Fibroblast of skin of back (primary cell): ENCODE data around the gene LRRC45.
A peak's percentile ranks its signal among the peaks of the same experiment; 100 is the strongest.

Source experiments
- DNase-seq: peaks from one replicate; pipeline ENCODE4 v3.0.0-alpha.2; 2013

The LRRC45 gene

DNA sequence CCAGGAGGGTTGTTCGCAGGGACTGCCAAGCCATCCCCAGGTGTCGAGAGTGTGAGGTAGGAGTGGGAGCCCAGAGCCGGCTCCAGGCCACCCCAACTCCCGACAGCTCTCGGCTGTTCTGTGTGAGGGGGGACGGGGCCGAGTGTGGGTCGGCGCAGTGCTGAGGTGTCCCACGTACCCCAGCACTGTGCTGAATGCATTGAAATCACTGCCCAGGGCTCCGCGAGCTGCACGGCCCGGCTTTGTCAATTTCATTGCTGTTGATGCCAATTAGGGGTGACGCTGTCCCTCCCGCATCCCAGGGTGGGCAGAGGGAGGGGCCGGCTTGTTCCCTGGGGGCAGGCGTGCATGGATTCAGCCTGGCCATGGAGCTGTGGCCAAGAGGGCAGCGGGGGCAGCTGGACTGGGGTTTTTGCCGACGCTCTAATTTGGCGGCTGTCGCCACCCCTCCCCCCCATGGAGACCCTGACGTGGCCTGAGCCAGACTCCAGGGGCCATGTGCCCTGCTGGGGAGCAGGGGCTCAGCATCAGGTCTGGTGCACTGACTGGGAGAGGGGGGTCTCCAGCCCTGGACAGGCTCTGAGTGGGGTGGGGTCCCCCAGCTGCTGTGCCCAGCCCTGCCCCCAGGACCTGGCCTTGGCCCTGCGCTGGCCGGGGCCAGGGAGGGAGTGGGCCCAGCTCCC is 14.7 kb upstream of the LRRC45 start:
- no peak for DNase-seq

DNA sequence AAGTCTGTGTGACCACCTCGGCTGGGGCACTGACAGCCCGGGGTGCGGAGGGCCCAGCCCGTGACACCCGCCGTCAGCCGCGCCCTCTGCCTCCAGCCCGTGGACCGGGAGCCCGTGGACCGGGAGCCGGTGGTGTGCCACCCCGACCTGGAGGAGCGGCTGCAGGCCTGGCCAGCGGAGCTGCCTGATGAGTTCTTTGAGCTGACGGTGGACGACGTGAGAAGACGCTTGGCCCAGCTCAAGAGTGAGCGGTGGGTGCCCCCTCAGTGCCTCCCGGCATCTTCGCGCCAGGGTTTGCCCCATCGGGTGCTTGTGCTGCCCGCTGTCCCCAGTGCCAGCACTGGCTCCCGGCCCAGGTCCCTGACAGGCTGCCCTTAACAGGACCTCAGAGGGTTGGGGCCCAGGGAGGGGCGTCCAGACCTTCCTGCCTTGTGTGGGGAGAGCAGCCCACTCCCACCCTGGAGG is 14.1 kb upstream of the LRRC45 start:
- no peak for DNase-seq

GRCh38 chr17:82009413-82009812 is 13.7 kb upstream of the LRRC45 start:
- DNase-seq = no peak

DNA sequence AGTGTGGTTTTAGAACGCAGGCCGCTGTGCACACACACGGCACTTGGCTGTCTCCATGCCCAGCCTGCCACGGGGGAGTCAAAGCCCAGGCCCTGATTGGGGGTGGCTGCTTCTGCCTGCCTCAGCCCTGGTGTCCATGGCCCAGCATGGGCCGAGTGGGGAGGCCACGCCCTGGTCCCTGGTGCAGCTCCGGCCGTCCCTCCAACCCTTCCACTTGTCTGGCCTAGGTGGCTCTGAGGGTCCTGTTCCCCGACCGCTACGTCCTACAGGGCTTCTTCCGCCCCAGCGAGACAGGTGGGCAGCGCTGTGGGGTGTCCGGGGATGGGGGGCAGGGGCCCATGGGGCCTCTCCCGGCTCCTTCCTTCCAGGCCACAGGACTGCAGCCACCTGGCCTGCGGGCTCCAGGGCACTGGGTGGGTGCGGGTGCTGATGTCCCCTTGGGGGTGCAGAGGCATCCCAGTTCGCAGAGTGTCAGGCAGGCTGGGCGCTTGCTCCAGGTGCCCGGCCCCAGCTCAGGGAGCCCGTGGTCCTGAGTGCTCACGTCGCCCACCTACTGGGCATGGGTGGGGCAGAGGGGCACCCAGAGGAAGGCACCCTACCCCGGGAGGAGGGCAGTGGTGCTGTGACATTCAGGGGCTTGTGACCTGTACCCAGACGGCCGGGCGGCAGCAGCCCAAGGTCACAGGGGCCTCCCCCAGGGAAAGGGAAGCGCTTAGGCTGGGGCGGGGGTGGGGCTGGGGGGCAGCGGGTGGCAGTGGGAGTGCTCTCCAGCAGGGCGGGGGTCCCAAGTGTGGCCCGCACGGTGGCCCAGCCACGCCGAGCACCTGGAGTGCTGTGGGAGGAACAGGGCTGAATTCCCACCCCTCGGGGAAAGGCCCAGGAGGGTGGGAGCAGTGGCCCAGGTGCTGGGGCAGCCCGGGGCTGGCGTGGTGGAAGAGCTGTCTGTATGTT is 12.3 kb upstream of the LRRC45 start:
- DNase-seq = no peak

DNA sequence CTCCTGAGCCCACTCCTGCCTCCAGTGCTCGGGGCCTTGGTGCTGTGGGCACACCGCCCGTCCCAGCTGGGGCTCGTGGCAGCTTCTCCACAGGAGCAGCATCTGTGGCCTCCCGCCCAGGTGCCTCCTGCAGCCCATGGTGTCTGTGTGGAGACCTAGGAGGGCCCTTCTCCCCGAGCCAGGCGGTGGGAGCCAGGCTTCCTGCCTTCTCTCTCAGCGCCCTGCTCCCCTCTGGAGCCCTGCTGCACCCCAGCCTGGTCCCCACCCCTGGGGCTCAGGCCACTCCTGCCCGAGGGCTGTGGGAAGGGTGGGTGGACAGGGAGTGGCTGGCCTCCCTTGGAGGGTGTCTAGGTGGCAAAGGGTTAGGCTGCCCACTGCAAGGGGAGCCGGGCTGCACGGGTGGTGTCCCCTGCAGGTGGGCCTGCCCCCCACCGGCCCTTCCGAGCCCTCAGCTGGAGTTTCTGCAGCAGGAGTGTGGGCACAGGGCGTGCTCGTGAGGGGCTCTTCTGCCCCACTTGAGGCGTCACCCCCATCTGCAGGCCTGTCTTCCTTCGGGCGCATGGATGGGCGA is 11.4 kb upstream of the LRRC45 start:
- DNase-seq = no peak

DNA sequence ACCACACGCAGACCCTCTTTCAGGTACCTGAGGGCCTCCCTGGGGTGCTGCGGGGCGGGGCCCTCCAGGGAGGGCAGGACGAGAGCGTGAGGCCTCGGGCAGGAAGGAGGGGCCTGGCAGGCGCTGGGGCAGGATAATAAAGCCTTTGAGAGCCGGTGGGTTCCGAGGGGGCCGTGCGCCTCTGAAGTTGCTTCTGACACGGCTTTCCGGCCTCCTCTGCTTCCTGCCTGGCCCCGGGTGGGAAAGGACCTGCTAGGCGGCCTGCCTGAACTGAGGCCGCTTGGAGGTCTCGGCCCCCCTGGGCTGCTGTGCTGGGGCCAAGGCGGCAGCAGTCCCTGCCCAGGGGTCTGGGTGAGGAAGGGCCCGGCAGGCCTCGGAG is 10.9 kb upstream of the LRRC45 start:
- no peak for DNase-seq

- no peak for DNase-seq
These were observed 10.3 kb upstream of the LRRC45 start for GRCh38 chr17:82012640-82013295.

GRCh38 chr17:82013341-82013740 is 9.8 kb upstream of the LRRC45 start:
- no peak for DNase-seq

GRCh38 chr17:82013772-82014321 is 9.3 kb upstream of the LRRC45 start:
- DNase-seq = no peak

GRCh38 chr17:82014432-82014831 is 8.7 kb upstream of the LRRC45 start:
- DNase-seq = no peak

DNA sequence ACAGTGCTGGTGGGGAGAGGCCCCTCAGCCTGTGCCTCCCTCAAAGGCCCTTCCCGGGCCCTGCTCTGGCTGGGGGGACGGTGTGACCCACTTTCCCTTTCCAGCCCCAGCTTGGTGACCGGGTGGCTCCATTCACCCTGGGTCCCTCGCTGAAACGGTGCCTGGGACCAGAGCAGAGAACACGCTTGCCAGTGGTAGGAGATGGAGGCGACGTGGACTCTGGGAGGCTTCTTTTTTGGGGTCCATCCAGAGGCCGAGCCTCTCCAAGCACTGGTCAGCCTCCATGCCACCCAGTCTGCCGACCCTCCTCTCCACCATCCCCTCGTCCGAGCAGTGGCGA is 8.2 kb upstream of the LRRC45 start:
- DNase-seq = no peak

- no peak for DNase-seq
These were observed 7.7 kb upstream of the LRRC45 start for GRCh38 chr17:82015311-82015971.

DNA sequence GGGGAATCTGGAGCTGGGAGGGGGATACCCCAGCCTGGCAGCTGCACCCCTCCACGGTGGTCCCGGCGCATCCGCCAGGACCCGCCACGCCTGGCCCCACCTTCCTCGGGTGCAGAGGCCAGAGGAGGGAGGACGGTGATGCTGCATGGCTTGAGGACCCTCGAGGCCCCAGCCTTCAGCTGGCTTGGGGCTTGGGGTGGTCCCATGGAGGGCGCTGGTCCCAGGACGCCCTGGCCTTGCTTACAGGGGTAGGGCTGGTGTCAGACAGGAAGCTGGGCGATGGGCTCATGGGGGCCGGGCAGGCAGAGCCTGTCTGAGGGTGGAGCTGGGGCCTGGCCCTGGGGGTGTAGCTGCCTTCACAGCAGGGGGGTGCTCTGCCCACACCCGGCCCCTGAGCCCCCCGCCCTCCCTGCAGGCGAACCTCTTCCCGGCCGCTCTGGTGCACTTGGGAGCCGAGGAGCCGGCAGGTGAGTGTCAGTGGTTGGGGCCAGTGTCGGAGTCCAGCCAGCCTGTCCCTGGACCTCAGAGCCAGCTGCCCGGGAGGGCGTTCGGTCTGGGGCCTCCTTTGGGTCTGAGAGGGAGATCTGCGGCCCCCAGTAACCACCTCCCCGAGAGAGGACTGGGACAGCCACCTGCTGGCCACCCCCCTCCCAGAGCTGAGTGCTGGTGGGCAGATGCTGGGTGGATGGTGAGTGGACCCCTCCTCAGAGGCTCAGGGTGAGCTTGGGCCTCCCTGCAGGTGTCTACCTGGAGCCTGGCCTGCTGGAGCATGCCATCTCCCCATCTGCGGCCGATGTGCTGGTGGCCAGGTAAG is 6.8 kb upstream of the LRRC45 start:
- DNase-seq = no peak

- no peak for DNase-seq
These were observed 6.1 kb upstream of the LRRC45 start for GRCh38 chr17:82016875-82017459.

- DNase-seq = no peak
These were observed 5.4 kb upstream of the LRRC45 start for GRCh38 chr17:82017612-82018151.

GRCh38 chr17:82018152-82018988 is 4.7 kb upstream of the LRRC45 start:
- no peak for DNase-seq

DNA sequence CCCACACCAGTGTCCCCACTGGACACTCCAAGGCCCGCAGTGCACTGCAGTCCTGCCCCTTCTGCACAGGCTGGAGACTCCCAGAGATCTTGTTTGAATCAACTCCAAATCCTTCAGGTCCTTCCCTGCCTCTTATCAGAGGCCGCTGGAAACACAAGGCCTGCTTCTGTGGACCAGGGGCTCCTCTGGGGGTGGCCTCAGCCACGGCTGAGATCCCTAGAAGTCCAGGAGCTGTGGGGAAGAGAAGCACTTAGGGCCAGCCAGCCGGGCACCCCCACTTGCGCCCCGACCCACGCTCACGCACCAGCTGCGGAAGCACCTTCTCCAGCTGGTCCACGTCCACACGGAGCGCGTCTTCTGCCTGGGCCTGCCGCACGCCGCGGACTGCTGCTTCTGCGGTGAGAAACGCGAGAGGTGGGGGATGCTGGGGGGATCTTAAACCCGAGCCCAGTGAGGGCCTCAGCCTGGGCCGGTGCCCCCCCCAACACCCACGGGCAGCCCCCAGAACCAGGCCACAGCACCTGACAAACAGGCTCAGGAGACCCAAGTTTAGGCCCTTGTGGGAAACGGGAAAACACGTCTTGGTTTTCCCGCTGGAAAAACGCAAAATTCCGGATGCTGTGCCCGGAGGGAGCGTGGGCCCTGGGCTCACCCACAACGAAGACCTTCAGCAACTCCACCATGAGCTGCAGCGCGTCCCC is 4.0 kb upstream of the LRRC45 start:
- DNase-seq = no peak

DNA sequence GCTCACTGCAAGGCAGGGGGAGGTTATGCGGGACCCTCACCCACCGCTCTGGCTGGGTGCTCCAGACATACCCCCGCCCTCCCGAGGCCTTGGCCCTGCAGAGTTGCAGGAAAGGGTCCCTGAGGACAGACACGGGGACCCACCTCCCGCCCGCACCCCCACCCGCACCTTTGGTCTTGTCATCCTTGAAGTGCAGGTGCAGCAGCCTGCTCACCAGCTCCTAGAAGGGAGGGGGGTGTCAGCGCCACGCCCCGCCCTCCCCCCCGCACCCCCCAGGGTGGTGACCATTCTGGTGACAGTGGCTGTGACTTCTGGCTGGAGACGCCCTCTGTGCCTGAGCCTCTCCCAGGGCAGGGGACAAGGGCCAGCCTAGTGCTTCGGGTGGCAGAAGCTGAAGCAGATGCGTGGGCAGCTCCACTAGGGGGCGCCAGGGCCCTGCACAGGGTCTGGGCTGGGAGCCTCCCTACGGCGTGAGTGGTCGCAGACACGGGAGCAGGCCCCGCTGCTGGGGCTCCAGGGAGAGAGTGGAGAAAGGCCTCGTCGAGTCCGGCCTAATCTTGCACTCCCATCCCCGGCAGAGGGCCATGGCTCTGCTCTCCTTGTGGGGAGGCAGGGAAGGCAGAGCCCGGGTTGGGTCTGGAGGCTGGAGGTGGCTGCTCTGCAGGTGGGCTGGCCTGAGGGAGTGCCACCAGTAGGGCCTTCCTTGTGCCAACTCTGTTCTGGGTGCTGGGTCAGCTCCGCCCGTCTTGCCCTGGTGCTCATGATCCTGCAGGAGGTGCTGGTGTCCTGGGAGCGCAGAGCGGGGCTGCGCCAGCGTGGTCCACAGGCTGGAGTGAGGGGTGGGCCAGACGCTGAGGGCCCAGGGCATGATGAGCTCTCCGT is 3.2 kb upstream of the LRRC45 start:
- DNase-seq = peak; percentile 48
